HepG2 (cell line): ENCODE data around the gene MRPL28. TPM values are rescaled to one million over a fixed set of nuclear protein-coding genes. Genes with fewer than 3 reads are reported as not detected.
A peak's percentile ranks its signal among the peaks of the same experiment; 100 is the strongest.

Experiments
- CBX5 ChIP-seq: sonication (generic); formaldehyde crosslinking; IDR thresholded peaks from 2 replicates; pipeline ENCODE4 v1.4.0; 2020; ENCODE audit warnings: missing genetic modification reagents, borderline replicate concordance
- DNMT1 ChIP-seq: sonication (generic); formaldehyde crosslinking; IDR thresholded peaks from 2 replicates; pipeline ENCODE4 v1.5.1; 2020; ENCODE audit warnings: mild to moderate bottlenecking, missing genetic modification reagents
- ELF4 ChIP-seq: sonication (generic); formaldehyde crosslinking; IDR thresholded peaks from 2 replicates; pipeline ENCODE4 v1.5.0; 2020; ENCODE audit warnings: missing genetic modification reagents, mild to moderate bottlenecking, moderate library complexity, borderline replicate concordance
- ERF ChIP-seq: IDR thresholded peaks from 2 replicates; pipeline ENCODE4 v1.6.1; 2018; ENCODE audit warnings: missing biosample characterization, missing genetic modification reagents
- GABPB1 ChIP-seq: IDR thresholded peaks from 2 replicates; pipeline ENCODE4 v1.6.1; 2016; ENCODE audit warnings: mild to moderate bottlenecking, missing genetic modification reagents, moderate library complexity, missing compliant biosample characterization
- HDAC1 ChIP-seq: sonication (generic); formaldehyde crosslinking; IDR thresholded peaks from 2 replicates; pipeline ENCODE4 v1.5.1; 2020; ENCODE audit warnings: mild to moderate bottlenecking, missing genetic modification reagents
- HNF4A ChIP-seq: sonication (generic); formaldehyde crosslinking; IDR thresholded peaks from 2 replicates; pipeline ENCODE4 v1.4.0; 2020; ENCODE audit warnings: missing genetic modification reagents
- HNRNPUL1 ChIP-seq: fragments of 200-400 bp; formaldehyde crosslinking; IDR thresholded peaks from 2 replicates; pipeline ENCODE4 v1.6.1; 2017; ENCODE audit warnings: low read depth, mild to moderate bottlenecking, low read length, moderate library complexity
- ISX ChIP-seq: sonication (generic); formaldehyde crosslinking; conservative IDR thresholded peaks from 2 replicates; pipeline ENCODE4 v1.5.0; 2020; ENCODE audit warnings: missing genetic modification reagents
- MLX ChIP-seq: IDR thresholded peaks from 2 replicates; pipeline ENCODE4 v1.6.1; 2016
- MYNN ChIP-seq: sonication (generic); formaldehyde crosslinking; IDR thresholded peaks from 2 replicates; pipeline ENCODE4 v1.4.0; 2020; ENCODE audit warnings: mild to moderate bottlenecking, low read depth, missing genetic modification reagents
- MZF1 ChIP-seq: sonication (generic); formaldehyde crosslinking; IDR thresholded peaks from 2 replicates; pipeline ENCODE4 v1.8.1; 2023; ENCODE audit warnings: mild to moderate bottlenecking, missing genetic modification reagents, borderline replicate concordance
- TBX3 ChIP-seq: fragments of 450-650 bp; IDR thresholded peaks from 2 replicates; pipeline ENCODE4 v1.6.1; 2017; ENCODE audit warnings: antibody characterized with exemption, mild to moderate bottlenecking, inconsistent platforms, borderline replicate concordance
- TEAD2 ChIP-seq: sonication (generic); formaldehyde crosslinking; IDR thresholded peaks from 2 replicates; pipeline ENCODE4 v1.9.0; 2021; ENCODE audit warnings: missing genetic modification reagents
- ZBTB14 ChIP-seq: sonication (generic); formaldehyde crosslinking; IDR thresholded peaks from 2 replicates; pipeline ENCODE4 v1.4.0; 2020; ENCODE audit warnings: missing genetic modification reagents
- ZFP90 ChIP-seq: sonication (generic); formaldehyde crosslinking; IDR thresholded peaks from 2 replicates; pipeline ENCODE4 v1.8.0; 2022; ENCODE audit warnings: missing genetic modification reagents, mild to moderate bottlenecking, inconsistent platforms, borderline replicate concordance
- ZNF138 ChIP-seq: sonication (generic); formaldehyde crosslinking; IDR thresholded peaks from 2 replicates; pipeline ENCODE4 v1.5.0; 2020; ENCODE audit warnings: mild to moderate bottlenecking, low read depth, missing genetic modification reagents
- ZNF260 ChIP-seq: sonication (generic); formaldehyde crosslinking; IDR thresholded peaks from 2 replicates; pipeline ENCODE4 v1.4.0; 2020; ENCODE audit warnings: missing genetic modification reagents, low read depth, mild to moderate bottlenecking, borderline replicate concordance
- ZNF335 ChIP-seq: sonication (generic); formaldehyde crosslinking; IDR thresholded peaks from 2 replicates; pipeline ENCODE4 v1.4.0; 2020; ENCODE audit warnings: missing genetic modification reagents
- ZNF367 ChIP-seq: sonication (generic); formaldehyde crosslinking; IDR thresholded peaks from 2 replicates; pipeline ENCODE4 v1.4.0; 2020; ENCODE audit warnings: missing genetic modification reagents, borderline replicate concordance
- ZNF737 ChIP-seq: sonication (generic); formaldehyde crosslinking; IDR thresholded peaks from 2 replicates; pipeline ENCODE4 v1.5.0; 2020; ENCODE audit warnings: missing genetic modification reagents, mild to moderate bottlenecking, borderline replicate concordance
- ZNF747 ChIP-seq: sonication (generic); formaldehyde crosslinking; IDR thresholded peaks from 2 replicates; pipeline ENCODE4 v1.8.1; 2023; ENCODE audit warnings: missing genetic modification reagents, mild to moderate bottlenecking, borderline replicate concordance
- ZNF761 ChIP-seq: sonication (generic); formaldehyde crosslinking; conservative IDR thresholded peaks from 2 replicates; pipeline ENCODE4 v1.4.0; 2020; ENCODE audit warnings: mild to moderate bottlenecking, missing genetic modification reagents
- ZNF772 ChIP-seq: sonication (generic); formaldehyde crosslinking; IDR thresholded peaks from 2 replicates; pipeline ENCODE4 v1.5.0; 2020; ENCODE audit warnings: mild to moderate bottlenecking, missing genetic modification reagents
- ZNF775 ChIP-seq: sonication (generic); formaldehyde crosslinking; IDR thresholded peaks from 2 replicates; pipeline ENCODE4 v1.4.0; 2020; ENCODE audit warnings: missing genetic modification reagents, mild to moderate bottlenecking, moderate library complexity, borderline replicate concordance
- ZNF83 ChIP-seq: sonication (generic); formaldehyde crosslinking; IDR thresholded peaks from 2 replicates; pipeline ENCODE4 v1.4.0; 2020; ENCODE audit warnings: missing genetic modification reagents, mild to moderate bottlenecking, borderline replicate concordance
- polyA plus RNA-seq, 8 experiments: library from polyadenylated mRNA; depleted of rRNA in 3 of 8; stranded (reverse) in 7 of 8; unstranded in 1 of 8; fragments of >200 nt; fragmentation: Illumina TruSeq in 4 of 8; extraction: Trizol in 4 of 8; gene quantifications; 2 replicates each; pipeline versions ENCODE4 v1.2.1 to v1.2.3, GENCODE V29; 2011 to 2016; ENCODE audit warnings: low read depth in 4 of 8, missing spikeins in 1 of 8, mixed read lengths in 1 of 8; ENCODE audit not compliant: insufficient read depth in 1 of 8
- total RNA-seq, 5 experiments: library from RNA; depleted of rRNA; stranded (reverse); fragments of >200 nt; fragmentation: Illumina TruSeq; extraction: Trizol; gene quantifications; 2 replicates each; pipeline ENCODE4 v1.2.3, GENCODE V29; 2016; ENCODE audit warnings: low read depth in 1 of 5

MRPL28 gene
- total and polyA plus RNA-seq, 2 of the 13 experiments (the other 11 are each of a cell fraction or from before 2014, with no cell fraction given) = 114 to 135 TPM

DNA sequence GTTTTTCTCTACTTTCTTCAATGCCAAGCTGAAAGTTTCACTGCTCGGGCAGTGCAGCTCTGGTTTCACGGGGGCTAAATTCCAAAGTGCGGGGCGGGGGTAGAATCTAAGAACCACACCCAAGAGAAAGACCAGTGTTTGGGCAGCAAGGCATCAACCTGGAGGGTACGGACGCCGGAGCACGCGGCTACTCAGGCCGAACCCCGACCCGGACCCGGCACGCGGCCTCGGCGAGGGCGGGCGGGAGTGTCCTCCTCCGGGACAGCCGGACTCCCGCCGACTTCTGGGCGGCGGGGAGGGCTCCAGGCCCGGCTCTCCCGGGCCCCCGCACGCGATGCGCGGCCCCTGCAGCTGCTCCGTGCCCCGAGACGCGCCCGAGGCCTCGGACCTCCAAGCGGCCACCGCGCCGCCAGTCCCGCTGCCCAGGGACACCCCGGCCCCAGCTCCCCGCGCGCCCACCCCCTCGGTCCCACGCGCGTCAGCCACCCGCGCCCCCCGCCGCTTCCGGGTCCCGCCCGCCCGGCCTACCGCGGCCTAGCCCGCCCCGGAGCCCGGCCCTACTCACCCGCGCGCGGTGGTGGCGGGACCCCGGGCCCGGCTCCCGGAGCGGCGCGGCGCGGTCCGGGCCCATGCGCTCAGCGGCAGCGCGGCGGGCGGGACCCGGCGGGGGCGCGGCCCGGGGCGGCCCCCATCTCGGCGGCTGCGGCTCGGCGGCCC lies 18.4 kb downstream of the MRPL28 start (continued):
- no peak for TF ChIP-seq MLX (CRISPR knock-in tag)
- TF ChIP-seq ZFP90 (CRISPR knock-in tag) = no peak
- no peak for TF ChIP-seq CBX5 (CRISPR knock-in tag)
- TF ChIP-seq TEAD2 (CRISPR knock-in tag) = no peak
- peak; percentile 24; the same call in 1 of the 2 replicates for TF ChIP-seq HDAC1 (CRISPR knock-in tag)
- TF ChIP-seq ZNF747 (CRISPR knock-in tag) = no peak
- no peak for TF ChIP-seq ZNF335 (CRISPR knock-in tag)
- no peak for TF ChIP-seq DNMT1 (CRISPR knock-in tag)
- no peak for TF ChIP-seq ZNF367 (CRISPR knock-in tag)
- no peak for TF ChIP-seq ISX
- TF ChIP-seq HNRNPUL1 = no peak
- no peak for TF ChIP-seq ZNF138 (CRISPR knock-in tag)
- TF ChIP-seq ZNF761 (CRISPR knock-in tag) = no peak
- no peak for TF ChIP-seq ZNF83 (CRISPR knock-in tag)
- no peak for TF ChIP-seq TBX3
- TF ChIP-seq ERF (CRISPR knock-in tag) = no peak
- 0 out of 2 replicates have a peak, but pooled peaks have one; percentile 26 for TF ChIP-seq GABPB1 (CRISPR knock-in tag)
- no peak for TF ChIP-seq ZNF260 (CRISPR knock-in tag)
- TF ChIP-seq ZNF772 (CRISPR knock-in tag) = no peak
- TF ChIP-seq ZBTB14 (CRISPR knock-in tag) = no peak
- TF ChIP-seq MYNN = no peak
- TF ChIP-seq ZNF775 (CRISPR knock-in tag) = no peak
- TF ChIP-seq MZF1 (CRISPR knock-in tag) = no peak
- TF ChIP-seq ZNF737 = no peak
- TF ChIP-seq ELF4 = no peak
- TF ChIP-seq HNF4A (CRISPR knock-in tag) = peak; percentile 28; the same call in 1 of the 2 replicates
